Measurements from ENCODE around the gene SOHLH1. TPM values are rescaled to one million over a fixed set of nuclear protein-coding genes. Genes with fewer than 3 reads are reported as not detected.

SOHLH1 gene
- total RNA-seq, 1 donor from 2014 or later = not detected

GRCh38 chr9:135745189-135745588, 45.9 kb upstream of the SOHLH1 start:
- no peak for TF ChIP-seq CTCF (IDR thresholded peaks at IDR 0.05)
- no peaks in the 10 kb centered on the region for H3K36me3 ChIP-seq
- DNase-seq (no peak), ATAC-seq (no peak)
- no peaks in the 10 kb centered on the region for H3K9me3 ChIP-seq
- intact Hi-C loops (cut with DNase I) = no loop called here
- H3K27me3 ChIP-seq (ENCODE audit: low read depth) = peaks cover 24% of the 10 kb centered on the region
- no peak overlapping the region for H3K27ac ChIP-seq
- H3K4me3 ChIP-seq = no peak overlapping the region
- H3K4me1 ChIP-seq = no peaks in the 10 kb centered on the region

- DNase-seq = no peak
- H3K27ac ChIP-seq = no peak overlapping the region
- TF ChIP-seq CTCF (IDR thresholded peaks at IDR 0.05) = no peak
- no peaks in the 10 kb centered on the region for H3K4me1 ChIP-seq
- intact Hi-C loops (cut with DNase I) = no loop called here
- peaks cover 28% of the 10 kb centered on the region for H3K27me3 ChIP-seq (ENCODE audit: low read depth)
- H3K9me3 ChIP-seq = no peaks in the 10 kb centered on the region
- no peak overlapping the region for H3K4me3 ChIP-seq
- no peaks in the 10 kb centered on the region for H3K36me3 ChIP-seq
- ATAC-seq = no peak
These were observed 45.2 kb upstream of the SOHLH1 start for GRCh38 chr9:135744333-135745070.

GRCh38 chr9:135743546-135744332, 44.5 kb upstream of the SOHLH1 start:
- ATAC-seq (no peak), DNase-seq (no peak)
- intact Hi-C loops (cut with DNase I) = no loop called here
- Histone ChIP-seq H3K9me3 (no peaks in the 10 kb centered on the region), H3K36me3 (no peaks in the 10 kb centered on the region), H3K4me1 (no peaks in the 10 kb centered on the region), H3K4me3 (no peak overlapping the region), H3K27ac (no peak overlapping the region), H3K27me3 (ENCODE audit: low read depth) (peaks cover 35% of the 10 kb centered on the region)
- TF ChIP-seq CTCF (IDR thresholded peaks at IDR 0.05) = no peak

- H3K36me3 ChIP-seq = no peaks in the 10 kb centered on the region
- no peaks in the 10 kb centered on the region for H3K4me1 ChIP-seq
- H3K27me3 ChIP-seq (ENCODE audit: low read depth) = peaks cover 43% of the 10 kb centered on the region
- no peak for DNase-seq
- no peak overlapping the region for H3K4me3 ChIP-seq
- H3K9me3 ChIP-seq = no peaks in the 10 kb centered on the region
- no peak for ATAC-seq
- H3K27ac ChIP-seq = no peak overlapping the region
- intact Hi-C loops (cut with DNase I) = no loop called here
- no peak for TF ChIP-seq CTCF (IDR thresholded peaks at IDR 0.05)
These were observed 43.7 kb upstream of the SOHLH1 start for GRCh38 chr9:135743021-135743420.

- ATAC-seq = peak in 1 of 2 donors; percentile 5
These were observed 42.3 kb upstream of the SOHLH1 start for GRCh38 chr9:135741276-135742219.

More at GRCh38 chr9:135741276-135742219, 42.3 kb upstream of the SOHLH1 start:
- Histone ChIP-seq H3K4me3 (no peak overlapping the region), H3K27me3 (ENCODE audit: low read depth) (peaks cover 47% of the 10 kb centered on the region), H3K36me3 (no peaks in the 10 kb centered on the region), H3K27ac (no peak overlapping the region), H3K4me1 (no peaks in the 10 kb centered on the region), H3K9me3 (no peaks in the 10 kb centered on the region)
- no peak for DNase-seq
- intact Hi-C loops (cut with DNase I) = no loop called here
- TF ChIP-seq CTCF (IDR thresholded peaks at IDR 0.05) = no peak

Measured in lower lobe of right lung (tissue), 2 donors.